Naive B cell (primary cell): Measurements from ENCODE around the gene EPB41L2. TPM values are rescaled to one million over a fixed set of nuclear protein-coding genes. Genes with fewer than 3 reads are reported as not detected.
A peak's percentile ranks its signal among the peaks of the same experiment; 100 is the strongest.

ENCODE experiments used
- ATAC-seq, 2 donors: fragments of 150-1000 bp; cut with Tn5 transposase; 2 replicates each; pipeline ENCODE4 v1.10.0; 2021; ENCODE audit warnings: low read depth in 2 of 2, mild to moderate bottlenecking in 2 of 2, moderate library complexity in 2 of 2
- DNase-seq: peaks from one replicate; pipeline ENCODE4 v3.0.0; 2022
- H3K27ac Mint-ChIP-seq, 6 donors: one replicate each; pipeline ENCODE4 v1.8.0; 2020 to 2022; ENCODE audit warnings: mild to moderate bottlenecking in 6 of 6, mixed read lengths in 6 of 6, moderate library complexity in 5 of 6, inconsistent platforms in 2 of 6
- H3K27me3 Mint-ChIP-seq, 3 donors: one replicate each; pipeline ENCODE4 v1.8.0; 2021 to 2022; ENCODE audit warnings: mixed read lengths in 3 of 3, mild to moderate bottlenecking in 1 of 3
- H3K36me3 Mint-ChIP-seq, 2 donors: one replicate each; pipeline ENCODE4 v1.8.0; 2020 to 2022; ENCODE audit warnings: mixed read lengths in 2 of 2, inconsistent platforms in 1 of 2, mild to moderate bottlenecking in 1 of 2
- H3K4me1 Mint-ChIP-seq, 3 donors: one replicate each; pipeline ENCODE4 v1.8.0; 2020 to 2022; ENCODE audit warnings: mixed read lengths in 3 of 3, inconsistent platforms in 1 of 3, mild to moderate bottlenecking in 1 of 3, moderate library complexity in 1 of 3
- H3K4me3 Mint-ChIP-seq, 8 donors: one replicate each; pipeline ENCODE4 v1.8.0; 2020 to 2022; ENCODE audit warnings: mild to moderate bottlenecking in 8 of 8, mixed read lengths in 8 of 8, moderate library complexity in 8 of 8, inconsistent platforms in 2 of 8
- H3K9me3 Mint-ChIP-seq, 7 donors: one replicate each; pipeline ENCODE4 v1.8.0; 2020 to 2022; ENCODE audit warnings: mixed read lengths in 7 of 7, mild to moderate bottlenecking in 5 of 7, inconsistent platforms in 2 of 7, moderate library complexity in 1 of 7
- polyA plus RNA-seq, 6 donors: library from polyadenylated mRNA; unstranded; fragments of 300-500 nt; fragmentation: Illumina TruSeq; gene quantifications; one replicate each; pipeline ENCODE4 v1.2.3, GENCODE V29; 2021; ENCODE audit warnings: low read depth in 6 of 6

EPB41L2 gene
- polyA plus RNA-seq, 6 donors from 2014 or later, result 10.9 to 51.1 (median 34.0) TPM

DNA sequence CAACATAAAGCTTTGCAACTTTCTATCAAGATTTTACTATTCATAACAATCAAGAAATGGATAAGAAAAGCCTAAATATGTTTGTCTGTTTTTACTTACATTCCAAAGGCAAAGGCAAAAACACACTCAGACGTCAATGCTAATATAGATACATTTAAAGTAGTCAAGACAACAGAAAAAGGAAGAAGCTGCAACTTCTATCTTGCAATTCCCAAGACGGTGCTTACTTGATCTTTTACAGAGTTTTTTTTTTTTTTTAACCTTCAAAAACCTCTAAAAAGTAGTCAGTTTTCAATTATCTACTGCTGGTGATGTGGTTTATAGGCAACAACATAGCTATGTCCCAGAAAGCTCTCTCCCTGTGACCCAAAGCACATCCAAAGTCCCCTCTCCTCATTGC lies 58.1 kb downstream of the EPB41L2 start:
- peak overlapping the region in 1 of 8 donors; percentile 7 for H3K4me3 Mint-ChIP-seq
- peak overlapping the region in 3 of 6 donors; percentile 1 to 33 (median 32) for H3K27ac Mint-ChIP-seq
- H3K27me3 Mint-ChIP-seq, result no peaks in the 10 kb centered on the region
- peaks cover 13 to 31% (median 27%) of the 10 kb centered on the region in 7 donors for H3K9me3 Mint-ChIP-seq
- H3K4me1 Mint-ChIP-seq, result peaks cover 38 to 57% (median 55%) of the 10 kb centered on the region in 3 donors
- no peak for DNase-seq
- ATAC-seq, result no peak
- peaks cover 24 to 33% of the 10 kb centered on the region in 2 donors for H3K36me3 Mint-ChIP-seq

GRCh38 chr6:131004387-131004755 lies 58.7 kb downstream of the EPB41L2 start:
- peaks cover 19 to 27% of the 10 kb centered on the region in 2 donors for H3K36me3 Mint-ChIP-seq
- peaks cover 38 to 58% (median 56%) of the 10 kb centered on the region in 3 donors for H3K4me1 Mint-ChIP-seq
- peak overlapping the region in 1 of 8 donors; percentile 5 for H3K4me3 Mint-ChIP-seq
- H3K9me3 Mint-ChIP-seq, result peaks cover 13 to 28% (median 26%) of the 10 kb centered on the region in 7 donors
- DNase-seq (no peak), ATAC-seq (no peak)
- H3K27ac Mint-ChIP-seq, result peak overlapping the region in 2 of 6 donors; percentile 6 to 32
- H3K27me3 Mint-ChIP-seq, result no peaks in the 10 kb centered on the region

DNA sequence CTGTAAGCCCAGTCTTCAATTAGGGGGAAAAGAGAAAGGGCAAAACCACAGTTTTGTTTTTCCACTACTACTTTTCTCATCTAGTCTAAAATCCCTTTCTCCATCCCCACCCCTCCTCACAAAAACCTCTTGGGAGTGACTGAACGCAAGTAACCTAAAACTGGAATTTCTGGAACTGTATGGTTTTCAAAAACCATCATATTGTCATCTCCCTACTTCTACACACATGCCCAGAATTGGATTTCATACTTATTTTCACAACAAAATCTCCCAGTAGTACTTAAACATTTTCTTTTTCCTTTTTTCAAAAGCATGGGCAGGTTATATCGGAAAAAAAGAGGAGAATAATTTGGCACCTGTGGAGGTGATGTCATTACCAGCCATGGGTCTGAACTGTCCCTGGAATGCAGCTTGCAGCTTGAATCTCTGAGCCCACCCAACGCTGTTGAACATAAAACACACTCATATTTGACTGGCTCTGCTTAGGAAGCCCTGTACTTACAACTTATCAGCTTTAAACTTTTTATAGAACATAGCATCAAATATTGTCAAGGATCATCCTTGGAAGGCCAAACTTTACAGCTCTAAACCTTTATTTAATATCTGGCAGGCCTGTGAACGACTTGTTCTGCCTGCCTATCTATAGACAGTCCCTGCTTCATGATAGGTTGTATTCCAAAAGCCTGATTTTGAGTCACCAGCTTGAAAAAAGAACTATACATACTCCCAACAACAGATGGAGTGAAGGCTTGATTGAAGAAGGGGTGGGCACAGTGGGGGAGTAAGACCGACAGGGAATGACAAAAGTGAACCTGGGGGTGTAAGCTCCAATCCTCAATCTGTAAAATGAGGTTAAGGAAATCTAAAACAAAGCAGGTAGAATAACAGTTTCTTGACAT lies 59.3 kb downstream of the EPB41L2 start:
- Mint-ChIP-seq H3K27me3 (no peaks in the 10 kb centered on the region), H3K4me3 (no peak overlapping the region), H3K9me3 (peaks cover 13 to 23% (median 21%) of the 10 kb centered on the region in 7 donors), H3K36me3 (peaks cover 18 to 21% of the 10 kb centered on the region in 2 donors), H3K4me1 (peaks cover 43 to 63% (median 62%) of the 10 kb centered on the region in 3 donors), H3K27ac (peak overlapping the region in 2 of 6 donors; percentile 30 to 32)
- DNase-seq, result no peak
- no peak for ATAC-seq

DNA sequence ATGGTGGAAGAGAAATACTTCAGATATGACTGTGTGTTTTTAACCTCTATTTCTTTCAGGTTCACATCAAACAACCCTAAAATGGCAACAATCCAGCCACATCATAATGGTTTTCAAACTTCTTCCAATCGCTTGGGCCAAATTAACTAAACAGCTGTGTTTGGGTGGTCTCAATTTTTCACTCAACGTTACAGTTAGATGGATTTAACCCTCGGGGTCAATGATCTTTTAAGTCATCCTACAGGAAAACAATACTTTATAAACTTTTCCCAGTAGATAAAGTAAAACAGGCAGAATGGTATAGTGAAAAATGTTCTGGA lies 60.4 kb downstream of the EPB41L2 start:
- peaks cover 8 to 13% (median 11%) of the 10 kb centered on the region in 7 donors for H3K9me3 Mint-ChIP-seq

GRCh38 chr6:131001945-131002660 lies 60.9 kb downstream of the EPB41L2 start:
- Mint-ChIP-seq H3K9me3 (peaks cover 3 to 8% (median 6%) of the 10 kb centered on the region in 7 donors), H3K27ac (peak overlapping the region in 1 of 6 donors; percentile 12)

More for the DNA sequence above, 60.4 kb downstream of the EPB41L2 start:
- Mint-ChIP-seq H3K4me1 (peaks cover 44 to 66% (median 64%) of the 10 kb centered on the region in 3 donors), H3K27me3 (no peaks in the 10 kb centered on the region), H3K36me3 (peaks cover 11 to 13% of the 10 kb centered on the region in 2 donors), H3K4me3 (no peak overlapping the region), H3K27ac (no peak overlapping the region)
- DNase-seq, result no peak
- no peak for ATAC-seq

GRCh38 chr6:131001111-131001736 lies 61.8 kb downstream of the EPB41L2 start:
- no peaks in the 10 kb centered on the region for H3K36me3 Mint-ChIP-seq
- H3K4me3 Mint-ChIP-seq, result no peak overlapping the region
- no peak for ATAC-seq
- no peak for DNase-seq
- peak overlapping the region in 1 of 6 donors; percentile 21 for H3K27ac Mint-ChIP-seq
- H3K9me3 Mint-ChIP-seq, result peaks cover 0 to 2% (median 0%) of the 10 kb centered on the region in 7 donors
- peaks cover 38 to 63% (median 62%) of the 10 kb centered on the region in 3 donors for H3K4me1 Mint-ChIP-seq
- H3K27me3 Mint-ChIP-seq, result no peaks in the 10 kb centered on the region

More at GRCh38 chr6:131001945-131002660, 60.9 kb downstream of the EPB41L2 start:
- ATAC-seq (no peak), DNase-seq (no peak)
- H3K36me3 Mint-ChIP-seq, result peaks cover 6 to 8% of the 10 kb centered on the region in 2 donors
- H3K4me1 Mint-ChIP-seq, result peaks cover 44 to 69% (median 67%) of the 10 kb centered on the region in 3 donors
- H3K4me3 Mint-ChIP-seq, result no peak overlapping the region
- H3K27me3 Mint-ChIP-seq, result no peaks in the 10 kb centered on the region

GRCh38 chr6:131000544-131000943 lies 62.5 kb downstream of the EPB41L2 start:
- Mint-ChIP-seq H3K27me3 (no peaks in the 10 kb centered on the region), H3K4me3 (peak overlapping the region in 1 of 8 donors; percentile 34), H3K27ac (no peak overlapping the region), H3K4me1 (peaks cover 38 to 62% (median 57%) of the 10 kb centered on the region in 3 donors), H3K36me3 (peaks cover 0 to 4% of the 10 kb centered on the region in 2 donors), H3K9me3 (peaks cover 0 to 4% (median 2%) of the 10 kb centered on the region in 7 donors)
- DNase-seq, result no peak
- ATAC-seq, result no peak

DNA sequence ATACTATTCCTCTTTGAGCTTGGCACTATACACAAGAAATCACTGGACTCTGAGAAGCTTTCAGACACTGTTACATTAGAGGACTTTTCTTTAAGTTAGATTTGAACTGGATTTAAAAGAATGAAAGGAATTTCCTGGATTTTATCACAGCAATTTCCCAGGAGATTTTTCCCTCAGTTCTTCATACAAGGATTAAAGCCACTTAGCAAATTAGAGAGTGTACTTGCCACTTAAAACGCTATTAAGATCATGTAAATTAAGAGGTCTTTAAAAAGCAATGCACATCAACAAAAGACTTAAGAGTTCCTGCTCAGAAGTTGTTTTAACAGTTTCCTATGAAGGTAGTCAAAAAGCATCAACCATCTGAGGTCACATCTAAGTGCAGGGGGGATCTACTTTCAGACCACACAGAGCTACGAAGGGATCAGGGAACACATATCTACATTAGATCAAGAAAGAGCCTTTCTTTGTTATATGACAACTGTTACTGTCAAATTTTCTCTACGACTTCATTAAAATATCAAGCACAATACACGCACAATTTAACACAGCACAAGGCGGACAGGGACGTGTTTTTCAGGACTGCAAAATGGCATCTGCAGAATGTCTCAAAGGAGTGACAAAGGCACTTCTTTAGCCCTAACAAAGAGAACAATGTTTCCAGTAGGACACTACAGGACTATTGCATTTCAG lies 65.8 kb downstream of the EPB41L2 start:
- peak overlapping the region in 1 of 6 donors; percentile 38 for H3K27ac Mint-ChIP-seq

GRCh38 chr6:130996635-130997034 lies 66.4 kb downstream of the EPB41L2 start:
- Mint-ChIP-seq H3K4me1 (peaks cover 22 to 43% (median 38%) of the 10 kb centered on the region in 3 donors), H3K4me3 (no peak overlapping the region), H3K36me3 (peaks cover 0 to 6% of the 10 kb centered on the region in 2 donors), H3K27ac (no peak overlapping the region), H3K27me3 (no peaks in the 10 kb centered on the region), H3K9me3 (peaks cover 0 to 13% (median 2%) of the 10 kb centered on the region in 7 donors)
- ATAC-seq (no peak), DNase-seq (no peak)

More for the DNA sequence above, 65.8 kb downstream of the EPB41L2 start:
- no peaks in the 10 kb centered on the region for H3K27me3 Mint-ChIP-seq
- H3K4me3 Mint-ChIP-seq, result no peak overlapping the region
- H3K36me3 Mint-ChIP-seq, result peaks cover 0 to 6% of the 10 kb centered on the region in 2 donors
- H3K9me3 Mint-ChIP-seq, result peaks cover 0 to 13% (median 2%) of the 10 kb centered on the region in 7 donors
- ATAC-seq, result no peak
- H3K4me1 Mint-ChIP-seq, result peaks cover 28 to 48% (median 44%) of the 10 kb centered on the region in 3 donors
- DNase-seq, result no peak

GRCh38 chr6:130995783-130996447 lies 67.1 kb downstream of the EPB41L2 start:
- Mint-ChIP-seq H3K4me3 (peak overlapping the region in 1 of 8 donors; percentile 12), H3K27ac (peak overlapping the region in 2 of 6 donors; percentile 9 to 35), H3K9me3 (peaks cover 0 to 13% (median 2%) of the 10 kb centered on the region in 7 donors), H3K36me3 (peaks cover 0 to 6% of the 10 kb centered on the region in 2 donors), H3K27me3 (no peaks in the 10 kb centered on the region), H3K4me1 (peaks cover 16 to 36% (median 31%) of the 10 kb centered on the region in 3 donors)
- no peak for DNase-seq
- ATAC-seq, result no peak

DNA sequence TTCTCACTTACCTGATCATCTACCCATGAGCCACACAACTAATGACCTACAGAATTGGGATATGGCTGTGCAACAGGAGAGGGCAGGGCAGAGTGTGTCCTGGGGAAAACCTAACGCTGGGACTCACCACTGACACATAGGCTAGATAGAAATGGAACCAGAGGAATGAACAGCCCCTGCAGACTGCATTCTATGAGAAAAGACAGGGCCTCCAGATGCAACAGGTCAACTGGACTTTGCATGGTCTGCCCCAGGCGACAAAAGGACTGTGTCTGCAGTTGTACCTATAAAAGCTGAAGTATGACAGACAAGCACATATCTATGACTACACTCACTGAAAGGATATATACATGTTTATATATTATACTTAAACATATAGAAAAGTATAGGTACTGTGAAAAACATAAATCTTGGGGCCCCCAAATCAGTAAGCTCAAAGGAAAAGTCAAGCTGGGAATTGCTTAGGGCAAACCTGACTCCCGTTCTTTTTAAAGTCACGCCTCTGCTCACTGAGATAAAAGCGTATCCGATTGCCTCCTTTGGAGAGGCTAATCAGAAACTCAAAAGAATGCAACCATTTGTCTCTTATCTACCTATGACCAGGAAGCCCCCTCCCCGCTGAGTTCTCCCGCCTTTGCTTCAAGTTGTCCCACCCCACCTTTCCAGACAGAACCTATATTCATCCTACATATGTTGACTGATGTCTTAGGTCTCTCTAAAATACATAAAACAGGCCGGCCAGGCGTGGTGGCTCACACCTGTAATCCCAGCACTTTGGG lies 68.5 kb downstream of the EPB41L2 start:
- DNase-seq (no peak), ATAC-seq (no peak)
- peaks cover 0 to 13% (median 2%) of the 10 kb centered on the region in 7 donors for H3K9me3 Mint-ChIP-seq
- H3K27me3 Mint-ChIP-seq, result no peaks in the 10 kb centered on the region
- H3K27ac Mint-ChIP-seq, result peak overlapping the region in 2 of 6 donors; percentile 1 to 50
- peaks cover 21 to 29% (median 22%) of the 10 kb centered on the region in 3 donors for H3K4me1 Mint-ChIP-seq
- H3K4me3 Mint-ChIP-seq, result no peak overlapping the region
- H3K36me3 Mint-ChIP-seq, result peaks cover 0 to 6% of the 10 kb centered on the region in 2 donors
